Measurements from ENCODE around the gene P2RX6. TPM values are rescaled to one million over a fixed set of nuclear protein-coding genes. Genes with fewer than 3 reads are reported as not detected.

P2RX6 gene
- total RNA-seq, 5 donors from 2014 or later (not counting 1 experiment from before 2014, with no cell fraction given): 0.29 to 1.6 (median 1.0) TPM

DNA sequence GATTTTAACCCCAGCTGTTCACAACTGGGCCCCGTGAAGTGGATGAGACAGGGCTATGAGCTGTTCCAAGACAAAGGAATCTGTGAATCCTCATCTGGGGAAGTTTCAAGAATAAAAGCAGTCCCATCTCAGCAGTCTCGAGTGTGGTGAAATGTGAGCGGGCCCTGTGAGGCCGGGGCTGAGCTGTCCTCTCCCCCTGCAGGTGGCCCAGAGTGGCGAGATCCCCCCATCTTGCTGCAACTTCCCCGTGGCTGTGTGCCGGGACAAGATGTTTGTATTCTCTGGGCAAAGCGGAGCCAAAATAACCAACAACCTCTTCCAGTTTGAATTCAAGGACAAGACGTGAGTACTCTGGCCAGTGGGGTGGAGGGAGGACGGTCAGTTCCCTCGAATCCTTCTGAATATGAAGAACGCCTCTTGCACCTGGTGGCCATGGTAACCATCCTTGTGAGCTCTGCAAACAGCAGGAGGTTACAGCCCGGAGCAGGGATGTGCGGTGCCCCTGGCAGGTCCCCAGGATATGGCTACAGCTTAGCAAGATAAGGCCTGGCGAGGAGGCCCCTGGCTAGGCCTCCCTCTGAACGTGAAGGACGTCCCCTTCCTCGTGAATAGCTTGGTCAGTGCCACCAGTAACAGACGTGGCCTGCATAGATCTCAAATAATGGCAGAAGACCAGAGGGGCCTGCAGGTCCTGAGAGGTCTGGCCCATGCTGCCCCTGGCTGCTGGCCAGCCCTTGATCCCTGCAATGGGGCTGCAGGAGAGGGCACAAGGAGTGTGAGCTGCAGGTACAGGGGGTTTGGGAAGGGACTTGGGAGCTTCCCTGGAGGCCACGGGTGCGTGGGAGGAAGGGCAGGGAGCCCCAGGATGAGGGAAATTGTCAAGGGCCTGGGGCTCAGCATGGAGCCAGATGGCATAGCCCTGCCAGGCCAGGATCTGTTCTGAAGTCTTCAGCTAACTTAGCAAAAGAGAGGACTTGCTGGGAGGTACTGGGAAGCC is 24.5 kb upstream of the P2RX6 start:
- DNase-seq (no peak), ATAC-seq (replicated peaks in 1 of 4) (no peak)
- no peaks in the 10 kb centered on the region for H3K9me3 ChIP-seq
- WGBS (ENCODE audit: insufficient coverage): 89% methylated on average over 16 of the region's 21 CpGs
- H3K27ac ChIP-seq (ENCODE audit: low read length): no peak overlapping the region
- peaks cover 8 to 51% of the 10 kb centered on the region in 2 donors for H3K36me3 ChIP-seq (ENCODE audit: control insufficient read depth in 2 of 2, extremely low read depth in 1 of 2, insufficient read depth in 1 of 2, low read length in 1 of 2)
- Mint-ChIP-seq H3K4me3 (no peak overlapping the region), H3K27me3 (no peaks in the 10 kb centered on the region), H3K4me1 (peaks cover 6 to 8% (median 7%) of the 10 kb centered on the region in 3 donors), H3K9me3 (no peaks in the 10 kb centered on the region), H3K27ac (no peak overlapping the region), H3K36me3 (peaks cover 13% of the 10 kb centered on the region)
- CTCF ChIA-PET: no interaction called here
- H3K27me3 ChIP-seq (replicated peaks in 1 of 2; ENCODE audit: control insufficient read depth in 2 of 2, extremely low read depth in 1 of 2, insufficient read depth in 2 of 2, low read length in 1 of 2): no peaks in the 10 kb centered on the region
- peaks cover 0 to 9% of the 10 kb centered on the region in 2 experiments for H3K4me1 ChIP-seq (ENCODE audit: control insufficient read depth in 1 of 2, extremely low read depth in 1 of 2, insufficient read depth in 2 of 2, low read length in 2 of 2)
- POLR2A ChIA-PET: no interaction called here
- H3K4me3 ChIP-seq (ENCODE audit: control insufficient read depth in 1 of 2, extremely low read depth in 1 of 2, low read length in 1 of 2): no peak overlapping the region

DNA sequence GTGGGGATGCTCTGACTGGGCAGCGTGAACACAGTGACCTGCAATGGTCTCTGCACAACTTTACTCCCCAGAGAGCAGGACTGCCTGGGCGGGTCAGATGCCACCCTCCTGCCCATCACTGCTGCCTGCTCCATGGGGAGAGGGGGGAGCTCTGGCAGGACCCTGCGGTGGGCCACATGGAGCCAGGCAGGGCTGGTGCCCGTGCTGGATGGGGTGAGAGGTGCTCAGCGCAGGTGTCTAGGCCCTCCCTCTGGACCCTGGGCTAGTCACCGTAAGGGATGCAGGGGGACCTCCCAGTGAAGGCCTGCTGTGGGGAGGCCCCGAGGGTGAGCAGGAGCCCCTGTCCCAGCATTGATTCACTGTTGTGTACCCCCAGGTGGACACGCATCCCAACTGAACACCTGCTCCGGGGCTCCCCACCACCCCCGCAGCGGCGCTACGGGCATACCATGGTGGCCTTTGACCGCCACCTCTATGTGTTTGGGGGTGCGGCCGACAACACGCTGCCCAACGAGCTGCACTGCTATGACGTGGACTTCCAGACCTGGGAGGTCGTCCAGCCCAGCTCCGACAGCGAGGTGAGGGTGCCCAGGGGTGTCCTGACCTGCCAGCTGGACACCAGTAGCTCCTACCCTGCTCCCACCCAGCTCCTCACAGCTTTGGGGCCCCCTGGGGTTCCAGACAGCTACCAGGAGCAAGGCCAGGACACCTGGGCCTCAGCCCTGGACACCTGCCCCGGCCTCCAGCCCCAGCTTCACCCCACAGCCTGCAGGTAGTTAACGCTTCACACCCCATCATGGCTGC is 23.5 kb upstream of the P2RX6 start:
- no peaks in the 10 kb centered on the region for H3K9me3 Mint-ChIP-seq
- Histone ChIP-seq H3K27me3 (replicated peaks in 1 of 2; ENCODE audit: control insufficient read depth in 2 of 2, extremely low read depth in 1 of 2, insufficient read depth in 2 of 2, low read length in 1 of 2) (no peaks in the 10 kb centered on the region), H3K4me3 (ENCODE audit: control insufficient read depth in 1 of 2, extremely low read depth in 1 of 2, low read length in 1 of 2) (no peak overlapping the region), H3K36me3 (ENCODE audit: control insufficient read depth in 2 of 2, extremely low read depth in 1 of 2, insufficient read depth in 1 of 2, low read length in 1 of 2) (peaks cover 8 to 50% of the 10 kb centered on the region in 2 donors), H3K9me3 (no peaks in the 10 kb centered on the region), H3K27ac (ENCODE audit: low read length) (no peak overlapping the region), H3K4me1 (ENCODE audit: control insufficient read depth in 1 of 2, extremely low read depth in 1 of 2, insufficient read depth in 2 of 2, low read length in 2 of 2) (peaks cover 0 to 9% of the 10 kb centered on the region in 2 experiments)
- H3K36me3 Mint-ChIP-seq: peaks cover 11% of the 10 kb centered on the region
- no peaks in the 10 kb centered on the region for H3K27me3 Mint-ChIP-seq
- no peak for DNase-seq
- POLR2A ChIA-PET: no interaction called here
- peaks cover 3 to 8% (median 6%) of the 10 kb centered on the region in 3 donors for H3K4me1 Mint-ChIP-seq
- no peak overlapping the region for H3K27ac Mint-ChIP-seq
- WGBS (ENCODE audit: insufficient coverage): 91% methylated on average over 22 of the region's 24 CpGs
- ATAC-seq (replicated peaks in 1 of 4): no peak
- H3K4me3 Mint-ChIP-seq: no peak overlapping the region
- CTCF ChIA-PET: no interaction called here

DNA sequence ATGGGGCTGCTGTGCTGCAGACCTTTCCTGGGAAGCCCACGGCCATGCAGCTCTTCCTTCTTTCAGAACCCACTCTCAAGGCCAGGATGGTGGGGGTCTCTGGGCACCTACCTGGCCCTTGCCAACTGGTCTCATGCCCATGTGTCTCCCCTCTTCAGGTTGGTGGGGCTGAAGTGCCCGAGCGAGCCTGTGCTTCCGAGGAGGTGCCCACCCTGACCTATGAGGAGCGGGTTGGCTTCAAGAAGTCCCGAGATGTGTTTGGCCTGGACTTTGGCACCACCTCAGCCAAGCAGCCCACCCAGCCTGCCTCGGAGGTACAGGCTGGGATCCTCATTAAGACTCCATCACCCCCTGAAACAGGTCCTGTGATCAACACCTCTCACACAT is 22.9 kb upstream of the P2RX6 start:
- 100% methylated on average over 5 of the region's 7 CpGs for WGBS (ENCODE audit: insufficient coverage)
- Mint-ChIP-seq H3K9me3 (no peaks in the 10 kb centered on the region), H3K4me1 (peaks cover 0 to 8% (median 6%) of the 10 kb centered on the region in 3 donors), H3K27ac (no peak overlapping the region), H3K27me3 (no peaks in the 10 kb centered on the region), H3K36me3 (peaks cover 8% of the 10 kb centered on the region), H3K4me3 (no peak overlapping the region)
- no peak overlapping the region for H3K27ac ChIP-seq (ENCODE audit: low read length)
- H3K4me3 ChIP-seq (ENCODE audit: control insufficient read depth in 1 of 2, extremely low read depth in 1 of 2, low read length in 1 of 2): no peak overlapping the region
- H3K36me3 ChIP-seq (ENCODE audit: control insufficient read depth in 2 of 2, extremely low read depth in 1 of 2, insufficient read depth in 1 of 2, low read length in 1 of 2): peaks cover 8 to 47% of the 10 kb centered on the region in 2 donors
- POLR2A ChIA-PET: no interaction called here
- ATAC-seq (replicated peaks in 1 of 4): no peak
- no peak for DNase-seq
- CTCF ChIA-PET: no interaction called here
- no peaks in the 10 kb centered on the region for H3K9me3 ChIP-seq
- no peaks in the 10 kb centered on the region for H3K27me3 ChIP-seq (replicated peaks in 1 of 2; ENCODE audit: control insufficient read depth in 2 of 2, extremely low read depth in 1 of 2, insufficient read depth in 2 of 2, low read length in 1 of 2)
- peaks cover 0 to 9% of the 10 kb centered on the region in 2 experiments for H3K4me1 ChIP-seq (ENCODE audit: control insufficient read depth in 1 of 2, extremely low read depth in 1 of 2, insufficient read depth in 2 of 2, low read length in 2 of 2)

DNA sequence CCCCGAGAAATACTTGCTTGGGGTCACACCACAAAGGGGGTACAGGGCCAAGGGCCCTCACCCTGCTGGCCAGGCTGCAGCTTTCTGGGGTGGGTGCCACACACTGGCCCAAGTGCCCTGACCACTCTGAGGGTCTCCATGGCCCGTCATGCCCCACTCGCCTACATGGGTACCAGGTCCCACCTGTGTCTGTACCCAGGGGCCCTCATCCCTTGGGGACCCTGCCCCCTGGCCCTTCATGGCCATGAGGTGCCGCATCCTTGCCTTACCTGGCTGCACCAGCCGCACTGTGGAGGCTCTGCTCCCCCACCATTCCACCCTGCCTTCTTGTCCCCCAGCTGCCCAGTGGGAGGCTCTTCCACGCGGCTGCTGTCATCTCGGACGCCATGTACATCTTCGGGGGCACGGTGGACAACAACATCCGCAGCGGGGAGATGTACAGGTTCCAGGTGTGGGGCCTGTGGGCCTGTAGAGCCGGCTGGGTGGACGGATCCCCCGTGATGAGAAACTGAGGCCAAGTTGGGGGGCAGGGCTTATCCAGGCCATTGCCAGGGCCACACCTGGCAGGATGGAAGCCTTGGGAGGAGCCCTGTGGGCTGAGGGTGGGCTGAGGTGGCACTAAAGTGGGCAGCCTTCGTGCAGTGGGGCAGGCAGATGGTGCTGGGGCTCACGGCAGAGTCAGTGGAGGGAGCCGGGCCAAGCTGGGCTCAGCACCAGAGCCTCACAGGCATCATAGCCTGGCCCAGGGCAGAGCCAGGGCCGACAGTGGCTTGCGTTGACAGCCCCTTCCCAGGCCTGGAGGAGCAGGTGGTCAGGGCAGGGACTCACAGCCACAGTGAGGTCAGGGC is 22.3 kb upstream of the P2RX6 start:
- no peaks in the 10 kb centered on the region for H3K9me3 ChIP-seq
- WGBS (ENCODE audit: insufficient coverage): 93% methylated on average over 21 of the region's 21 CpGs
- Mint-ChIP-seq H3K4me1 (peaks cover 0 to 8% (median 6%) of the 10 kb centered on the region in 3 donors), H3K27ac (no peak overlapping the region), H3K4me3 (no peak overlapping the region), H3K9me3 (no peaks in the 10 kb centered on the region), H3K27me3 (no peaks in the 10 kb centered on the region), H3K36me3 (peaks cover 6% of the 10 kb centered on the region)
- POLR2A ChIA-PET: no interaction called here
- H3K27ac ChIP-seq (ENCODE audit: low read length): no peak overlapping the region
- DNase-seq (no peak), ATAC-seq (replicated peaks in 1 of 4) (no peak)
- CTCF ChIA-PET: no interaction called here
- no peak overlapping the region for H3K4me3 ChIP-seq (ENCODE audit: control insufficient read depth in 1 of 2, extremely low read depth in 1 of 2, low read length in 1 of 2)
- peaks cover 0 to 9% of the 10 kb centered on the region in 2 experiments for H3K4me1 ChIP-seq (ENCODE audit: control insufficient read depth in 1 of 2, extremely low read depth in 1 of 2, insufficient read depth in 2 of 2, low read length in 2 of 2)
- no peaks in the 10 kb centered on the region for H3K27me3 ChIP-seq (replicated peaks in 1 of 2; ENCODE audit: control insufficient read depth in 2 of 2, extremely low read depth in 1 of 2, insufficient read depth in 2 of 2, low read length in 1 of 2)
- H3K36me3 ChIP-seq (ENCODE audit: control insufficient read depth in 2 of 2, extremely low read depth in 1 of 2, insufficient read depth in 1 of 2, low read length in 1 of 2): peaks cover 8 to 46% of the 10 kb centered on the region in 2 donors

DNA sequence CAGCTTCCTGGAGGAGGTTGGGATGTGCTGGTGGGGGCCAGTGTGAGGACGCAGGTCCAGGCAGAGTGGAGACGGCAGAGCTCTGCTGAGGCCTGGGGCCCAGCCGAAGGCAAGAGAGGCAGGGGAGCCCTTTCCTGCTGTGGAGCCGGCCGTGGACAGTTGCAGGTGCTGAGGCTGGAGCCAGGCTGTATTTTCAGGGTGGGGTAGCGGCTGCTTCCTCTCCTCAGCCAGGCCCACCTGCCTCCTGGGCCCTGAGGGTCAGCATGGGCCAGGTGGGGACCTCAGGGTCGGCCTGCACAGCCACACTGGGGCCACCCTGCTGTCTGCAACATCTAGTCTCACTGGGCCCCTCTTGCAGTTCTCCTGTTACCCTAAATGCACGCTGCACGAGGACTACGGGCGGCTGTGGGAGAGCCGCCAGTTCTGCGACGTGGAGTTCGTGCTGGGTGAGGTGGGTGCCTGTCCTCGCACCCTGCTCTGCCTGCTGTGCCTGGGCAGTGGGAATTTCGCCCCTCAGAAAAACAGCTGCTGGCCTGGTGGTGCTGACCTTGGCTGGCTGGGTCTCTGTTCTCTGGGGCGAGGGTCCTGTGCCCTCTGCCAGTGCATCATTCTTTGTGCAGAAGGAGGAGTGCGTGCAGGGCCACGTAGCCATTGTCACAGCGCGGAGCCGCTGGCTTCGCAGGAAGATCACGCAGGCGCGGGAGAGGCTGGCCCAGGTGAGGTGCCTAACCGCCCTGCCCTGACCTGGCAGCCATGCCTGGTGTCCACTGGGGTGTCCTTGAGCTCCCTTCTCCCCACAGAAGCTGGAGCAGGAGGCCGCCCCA is 21.4 kb upstream of the P2RX6 start:
- DNase-seq (no peak), ATAC-seq (replicated peaks in 1 of 4) (no peak)
- H3K4me3 ChIP-seq (ENCODE audit: control insufficient read depth in 1 of 2, extremely low read depth in 1 of 2, low read length in 1 of 2): no peak overlapping the region
- H3K27ac ChIP-seq (ENCODE audit: low read length): no peak overlapping the region
- H3K4me1 ChIP-seq (ENCODE audit: control insufficient read depth in 1 of 2, extremely low read depth in 1 of 2, insufficient read depth in 2 of 2, low read length in 2 of 2): peaks cover 0 to 15% of the 10 kb centered on the region in 2 experiments
- WGBS (ENCODE audit: insufficient coverage): 97% methylated on average over 24 of the region's 29 CpGs
- POLR2A ChIA-PET: no interaction called here
- no peaks in the 10 kb centered on the region for H3K36me3 Mint-ChIP-seq
- H3K4me3 Mint-ChIP-seq: no peak overlapping the region
- H3K36me3 ChIP-seq (ENCODE audit: control insufficient read depth in 2 of 2, extremely low read depth in 1 of 2, insufficient read depth in 1 of 2, low read length in 1 of 2): peaks cover 15 to 54% of the 10 kb centered on the region in 2 donors
- CTCF ChIA-PET: interaction anchor here in 1 of 2 donors (0.6 kb wide), 1 partner anchor 1211 kb away, joined by 4 read pairs; no protein-coding TSS in a partner anchor
- H3K27ac Mint-ChIP-seq: no peak overlapping the region
- H3K27me3 Mint-ChIP-seq: no peaks in the 10 kb centered on the region
- no peaks in the 10 kb centered on the region for H3K27me3 ChIP-seq (replicated peaks in 1 of 2; ENCODE audit: control insufficient read depth in 2 of 2, extremely low read depth in 1 of 2, insufficient read depth in 2 of 2, low read length in 1 of 2)
- H3K4me1 Mint-ChIP-seq: peaks cover 5 to 15% (median 9%) of the 10 kb centered on the region in 3 donors
- no peaks in the 10 kb centered on the region for H3K9me3 ChIP-seq
- no peaks in the 10 kb centered on the region for H3K9me3 Mint-ChIP-seq
